Left renal cortex interstitium (tissue), 4 donors: Measurements from ENCODE around the gene PIP5K1B. TPM values are rescaled to one million over a fixed set of nuclear protein-coding genes. Genes with fewer than 3 reads are reported as not detected.

Source experiments
- DNase-seq, 4 donors: peaks; one replicate each; pipeline ENCODE4 v3.0.0-alpha.2; 2013; ENCODE audit warnings: low read depth in 4 of 4, low spot score in 2 of 4, missing footprints in 1 of 4
- polyA plus RNA-seq, 4 donors: library from polyadenylated mRNA; unstranded; fragments of 120-200 nt; gene quantifications; one replicate each; pipeline ENCODE4 v1.2.1, GENCODE V29; 2013; ENCODE audit not compliant: insufficient read length in 4 of 4

PIP5K1B gene
- polyA plus RNA-seq, 4 donors = 6.3 to 8.9 (median 6.6) TPM

- DNase-seq = no peak
These were observed 237.8 kb downstream of the PIP5K1B start for GRCh38 chr9:68942790-68943189.

- no peak for DNase-seq
These were observed 242.0 kb downstream of the PIP5K1B start for GRCh38 chr9:68947015-68947414.

GRCh38 chr9:68947842-68948569, 243.0 kb downstream of the PIP5K1B start:
- DNase-seq = no peak

GRCh38 chr9:68949271-68950000, 244.4 kb downstream of the PIP5K1B start:
- DNase-seq = peak in 1 of 4 donors; percentile 46

- DNase-seq = no peak
These were observed 245.1 kb downstream of the PIP5K1B start for GRCh38 chr9:68950188-68950587.

- no peak for DNase-seq
These were observed 245.6 kb downstream of the PIP5K1B start for GRCh38 chr9:68950689-68951088.

GRCh38 chr9:68951879-68952659, 247.0 kb downstream of the PIP5K1B start:
- DNase-seq = no peak

GRCh38 chr9:68953771-68954170, 248.7 kb downstream of the PIP5K1B start:
- DNase-seq = no peak

- DNase-seq = peak in 2 of 4 donors; percentile 39 to 40
These were observed 250.3 kb downstream of the PIP5K1B start for GRCh38 chr9:68955330-68955729.

GRCh38 chr9:68957479-68957878, 252.4 kb downstream of the PIP5K1B start:
- DNase-seq = no peak

GRCh38 chr9:68961587-68961986, 256.5 kb downstream of the PIP5K1B start:
- DNase-seq = no peak

GRCh38 chr9:68963416-68963815, 258.4 kb downstream of the PIP5K1B start:
- no peak for DNase-seq

GRCh38 chr9:68964102-68964541, 259.1 kb downstream of the PIP5K1B start:
- no peak for DNase-seq

- no peak for DNase-seq
These were observed 259.7 kb downstream of the PIP5K1B start for GRCh38 chr9:68964765-68965164.

GRCh38 chr9:68966496-68966944, 261.5 kb downstream of the PIP5K1B start:
- no peak for DNase-seq

GRCh38 chr9:68967800-68968199, 262.8 kb downstream of the PIP5K1B start:
- no peak for DNase-seq

GRCh38 chr9:68969538-68969937, 264.5 kb downstream of the PIP5K1B start:
- DNase-seq = no peak

GRCh38 chr9:68970151-68970550, 265.1 kb downstream of the PIP5K1B start:
- DNase-seq = no peak

GRCh38 chr9:68973619-68974018, 268.6 kb downstream of the PIP5K1B start:
- DNase-seq = no peak

- DNase-seq = no peak
These were observed 269.4 kb downstream of the PIP5K1B start for GRCh38 chr9:68974431-68974830.

- DNase-seq = no peak
These were observed 269.9 kb downstream of the PIP5K1B start for GRCh38 chr9:68974901-68975300.
